Measurements from ENCODE around the gene HOXC11. TPM values are rescaled to one million over a fixed set of nuclear protein-coding genes. Genes with fewer than 3 reads are reported as not detected.

HOXC11 gene
- polyA plus RNA-seq, 4 donors = 1.6 to 3.9 (median 3.3) TPM

DNA sequence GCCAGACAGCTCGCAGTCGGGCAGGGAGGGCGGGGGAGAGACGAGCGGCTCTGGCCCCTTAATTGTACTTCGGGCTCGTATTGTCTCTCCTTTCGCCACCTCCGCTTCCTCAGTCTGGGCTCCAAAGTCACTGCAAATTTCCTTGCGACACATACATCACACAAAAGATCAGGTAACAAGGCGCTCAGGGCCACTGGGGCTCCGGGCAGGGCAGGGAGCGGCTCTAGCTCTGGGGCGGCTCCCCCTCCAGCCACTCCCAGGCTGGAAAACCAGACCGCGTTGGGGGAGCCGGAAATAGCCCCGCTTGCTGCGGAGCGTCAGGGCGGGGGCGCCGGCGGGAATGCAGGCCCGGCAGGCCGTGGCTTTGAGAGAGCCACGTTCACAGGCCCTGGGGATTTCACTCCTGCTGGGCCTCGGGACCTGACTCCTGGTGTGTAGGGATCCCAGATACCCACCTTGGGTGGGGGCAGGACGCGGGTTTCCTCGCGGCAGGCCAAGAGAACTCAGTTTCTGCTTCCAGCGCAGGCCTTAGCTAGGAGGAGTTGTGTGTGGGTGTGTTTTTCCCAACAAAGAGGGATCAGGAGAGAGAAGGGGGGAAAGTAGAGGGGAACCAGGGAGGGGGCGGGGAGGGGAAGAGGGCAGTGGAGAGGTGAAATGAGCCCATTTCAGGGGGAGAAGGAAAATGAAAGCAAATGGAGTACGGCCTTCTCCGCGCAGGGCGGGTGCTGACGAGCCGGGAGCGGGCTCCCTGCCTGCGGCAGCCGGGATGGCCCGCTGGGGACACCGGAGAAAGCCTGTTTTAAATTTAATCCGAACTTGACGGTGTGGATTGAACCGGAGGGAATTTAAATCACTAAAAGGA is 22.7 kb downstream of the HOXC11 start:
- DNase-seq (ENCODE audit: low read depth in 4 of 4, low spot score in 3 of 4) = no peak

DNA sequence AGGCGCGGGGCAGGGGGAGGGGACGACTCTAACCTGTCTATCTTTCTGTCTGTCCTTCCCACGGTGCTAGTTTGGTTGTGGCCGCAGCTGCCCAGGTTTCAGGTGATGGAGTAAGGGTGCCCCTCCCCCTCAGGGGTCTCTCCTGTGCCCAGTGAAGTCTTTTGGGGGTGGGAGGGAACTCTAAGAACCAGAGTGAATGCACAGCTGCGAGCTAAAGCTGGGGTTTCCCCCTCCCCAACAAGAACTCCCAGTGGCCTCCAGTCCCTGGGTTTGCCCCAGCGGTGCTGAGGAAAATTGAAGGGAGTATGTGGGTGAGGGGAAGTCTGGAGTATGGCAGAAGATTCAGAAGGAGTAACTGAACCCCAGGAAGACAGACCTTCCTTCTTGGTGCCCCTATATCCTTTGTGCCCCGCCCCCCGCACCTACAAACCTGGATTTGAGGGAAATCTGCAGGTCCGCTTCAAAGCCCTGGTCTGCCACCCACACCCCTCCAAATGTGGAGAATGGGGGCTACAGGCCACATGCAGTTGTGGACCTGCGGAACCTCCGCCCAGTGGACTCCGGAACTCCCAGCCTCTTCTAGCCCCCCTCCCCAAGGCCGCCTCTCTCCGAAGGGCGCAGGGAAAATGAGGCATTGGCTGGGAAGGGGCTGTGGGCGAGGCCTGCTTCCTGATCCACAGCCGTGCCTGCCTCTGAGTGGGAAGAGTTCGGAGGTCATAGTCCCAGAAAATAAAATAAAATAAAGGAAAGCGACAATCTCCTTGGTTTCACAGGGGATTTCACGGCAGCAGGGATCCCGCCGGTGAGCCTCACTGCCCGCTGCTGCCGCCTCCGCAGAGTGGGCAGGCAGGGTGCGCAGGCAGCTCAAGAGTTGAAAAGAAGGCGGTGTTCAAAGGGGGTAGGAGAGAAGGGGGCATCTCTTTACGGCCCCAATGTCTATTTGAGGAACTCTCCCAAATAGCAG is 23.6 kb downstream of the HOXC11 start:
- no peak for DNase-seq (ENCODE audit: low read depth in 4 of 4, low spot score in 3 of 4)

DNA sequence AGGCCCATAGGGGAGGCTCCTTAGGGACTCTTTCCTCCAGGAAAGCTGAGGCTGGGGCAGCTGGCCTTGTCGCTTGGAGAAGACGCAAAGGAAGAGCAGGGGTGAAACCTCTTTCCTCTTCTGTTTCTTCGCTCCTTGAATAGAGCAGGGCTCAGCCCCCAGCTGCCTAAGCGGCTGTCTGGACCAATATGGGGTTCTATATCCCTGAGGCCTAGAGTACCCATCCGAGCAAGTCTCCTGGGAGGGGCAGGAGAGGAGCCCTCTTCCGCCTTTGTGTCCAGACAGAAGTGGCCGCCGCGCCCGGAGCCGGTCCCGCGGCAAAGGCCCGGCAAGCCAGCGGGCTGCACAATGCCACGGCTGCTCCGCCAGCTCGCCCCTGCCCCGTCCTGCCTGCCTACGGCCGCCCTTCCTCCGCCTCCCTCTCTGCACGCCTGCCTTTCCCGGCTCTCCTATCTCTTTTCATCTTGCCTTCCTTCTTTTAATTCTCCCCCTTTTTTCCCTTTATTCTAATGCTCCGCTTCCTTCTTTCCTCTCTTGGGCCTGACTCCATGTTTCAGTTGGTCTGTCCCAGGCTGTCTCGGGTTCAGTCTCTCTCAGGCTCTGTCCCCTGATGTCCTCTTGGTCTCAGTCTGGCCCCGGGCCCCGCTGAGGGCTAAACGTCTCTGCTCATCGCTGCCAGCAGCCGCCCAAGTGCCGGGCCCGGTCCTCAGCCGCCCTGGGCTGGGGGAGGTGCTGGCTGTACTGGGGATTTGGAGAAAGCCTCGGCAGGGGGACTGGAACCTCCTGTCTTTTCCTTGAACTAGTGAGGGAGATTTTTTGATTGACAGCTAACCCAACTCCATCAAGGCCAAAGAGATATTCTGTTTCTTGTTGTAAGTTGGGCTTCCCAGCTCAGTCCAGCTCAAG is 24.5 kb downstream of the HOXC11 start:
- DNase-seq (ENCODE audit: low read depth in 4 of 4, low spot score in 3 of 4) = no peak

DNA sequence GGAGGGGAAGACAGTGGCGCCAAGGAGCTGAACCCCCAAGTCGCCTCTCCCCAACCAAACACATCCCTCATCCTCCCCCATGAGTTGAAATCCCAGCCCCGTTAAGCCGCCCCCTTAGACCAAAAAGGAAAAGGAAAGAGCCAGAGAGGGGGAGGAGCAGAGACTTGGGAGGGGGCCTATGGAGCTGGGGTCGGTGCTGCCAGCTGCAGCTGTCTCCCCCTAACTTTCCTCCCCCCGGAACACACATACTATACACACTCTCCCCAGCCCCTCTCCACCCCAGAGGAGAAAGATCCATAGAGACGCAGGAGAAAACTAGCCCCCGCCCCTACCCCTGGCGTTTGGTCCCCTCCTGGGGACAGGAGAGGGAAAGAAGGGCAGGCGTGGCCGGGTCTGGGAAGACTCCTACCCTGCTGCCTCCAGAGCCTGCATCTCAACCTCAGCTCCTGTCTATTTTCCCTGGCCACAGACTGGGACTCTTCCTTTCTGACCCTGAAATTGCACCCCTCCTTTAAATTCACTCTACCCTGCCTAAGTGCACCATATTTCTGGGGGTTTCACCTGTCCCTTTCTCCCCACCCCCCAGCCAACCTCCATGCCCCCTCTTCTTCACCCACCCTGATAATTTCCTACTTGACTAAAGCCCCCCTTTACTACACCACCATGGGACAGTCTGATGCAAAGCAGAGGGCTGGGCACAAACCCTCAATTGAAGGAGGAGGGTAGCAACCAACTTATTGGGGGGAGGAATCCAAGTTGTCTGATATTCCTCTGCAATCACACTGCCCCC is 25.4 kb downstream of the HOXC11 start:
- DNase-seq (ENCODE audit: low read depth in 4 of 4, low spot score in 3 of 4) = no peak

DNA sequence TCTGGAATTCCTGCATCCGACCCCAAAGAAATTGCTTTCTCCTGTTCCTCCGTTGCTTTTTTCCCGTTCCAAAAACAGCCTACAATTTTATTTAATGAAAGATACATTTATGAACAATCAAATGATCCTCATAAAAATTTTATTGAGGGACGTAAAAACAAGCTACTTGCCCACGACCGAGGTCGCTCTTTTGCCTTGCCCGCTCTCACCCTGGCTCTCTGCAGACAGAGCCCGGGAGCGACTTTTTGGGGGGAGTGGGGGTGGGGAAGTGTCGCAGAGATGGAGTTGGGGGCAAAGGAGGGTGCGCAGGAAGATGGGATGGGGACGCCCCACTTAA is 25.9 kb downstream of the HOXC11 start:
- DNase-seq (ENCODE audit: low read depth in 4 of 4, low spot score in 3 of 4) = no peak

DNA sequence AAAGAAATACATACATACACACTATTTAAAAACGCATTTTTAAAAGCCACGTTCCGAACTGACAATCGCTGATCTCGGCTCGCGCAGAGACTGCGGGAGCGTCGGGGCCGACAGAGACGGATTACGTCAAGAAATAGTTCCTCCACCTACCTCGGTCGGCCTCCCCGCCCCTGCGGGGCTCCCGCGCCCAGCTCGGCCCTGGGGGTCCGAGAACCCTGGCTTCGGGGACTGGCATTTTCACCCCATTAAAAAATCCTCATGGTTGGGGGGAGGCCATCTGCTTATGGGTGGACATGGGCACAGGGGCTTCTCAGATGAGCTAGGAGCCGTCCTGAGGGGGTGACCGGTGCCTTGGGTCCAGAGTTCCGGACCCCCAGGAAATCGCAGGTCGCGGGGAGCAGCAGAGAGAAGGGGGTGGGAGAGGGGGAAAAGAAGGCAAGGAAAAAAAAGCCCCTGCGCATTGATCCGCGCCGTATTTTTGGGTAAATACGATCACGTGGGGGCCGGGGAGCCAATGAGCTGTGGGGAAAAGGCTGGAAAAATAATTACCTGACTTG is 26.7 kb downstream of the HOXC11 start:
- no peak for DNase-seq (ENCODE audit: low read depth in 4 of 4, low spot score in 3 of 4)

DNA sequence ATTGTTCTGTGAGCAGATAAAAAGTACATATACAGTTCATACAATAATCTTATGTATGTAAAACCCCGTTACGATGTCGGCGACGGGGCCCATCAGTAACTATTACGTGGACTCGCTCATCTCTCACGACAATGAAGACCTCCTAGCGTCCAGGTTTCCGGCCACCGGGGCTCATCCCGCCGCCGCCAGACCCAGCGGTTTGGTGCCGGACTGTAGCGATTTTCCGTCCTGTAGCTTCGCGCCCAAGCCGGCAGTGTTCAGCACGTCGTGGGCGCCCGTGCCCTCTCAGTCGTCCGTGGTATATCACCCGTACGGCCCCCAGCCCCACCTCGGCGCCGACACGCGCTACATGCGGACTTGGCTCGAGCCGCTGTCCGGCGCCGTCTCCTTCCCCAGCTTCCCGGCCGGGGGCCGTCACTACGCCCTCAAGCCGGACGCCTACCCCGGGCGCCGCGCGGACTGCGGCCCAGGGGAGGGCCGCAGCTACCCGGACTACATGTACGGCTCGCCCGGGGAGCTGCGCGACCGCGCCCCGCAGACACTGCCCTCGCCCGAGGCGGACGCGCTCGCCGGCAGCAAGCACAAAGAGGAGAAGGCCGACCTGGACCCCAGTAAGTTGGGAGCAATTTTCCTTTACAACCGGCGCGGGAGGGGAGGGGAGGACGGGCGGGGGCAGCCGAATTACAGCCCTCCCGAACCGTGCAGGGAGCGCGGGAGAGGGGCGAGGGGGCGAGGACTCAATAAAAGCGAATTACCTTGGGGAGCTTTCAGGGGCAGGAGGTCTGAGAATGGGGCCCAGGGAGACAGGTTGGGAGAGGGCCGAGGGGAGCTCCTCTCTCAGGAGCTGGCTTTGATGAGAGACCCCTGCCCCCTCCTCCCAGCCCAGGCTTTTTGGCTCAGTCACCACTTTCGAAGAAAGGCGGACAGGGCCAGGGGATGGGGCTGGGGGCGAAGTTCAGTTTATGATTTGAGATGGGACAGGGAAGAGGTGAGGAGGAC is 27.5 kb downstream of the HOXC11 start, which contains the start of gene HOXC9:
HOXC9 (plus strand) TSS at position 46 of the 999 bp plus-strand sequence; CDS start at position 74, 28 bp downstream.
- no peak for DNase-seq (ENCODE audit: low read depth in 4 of 4, low spot score in 3 of 4)

DNA sequence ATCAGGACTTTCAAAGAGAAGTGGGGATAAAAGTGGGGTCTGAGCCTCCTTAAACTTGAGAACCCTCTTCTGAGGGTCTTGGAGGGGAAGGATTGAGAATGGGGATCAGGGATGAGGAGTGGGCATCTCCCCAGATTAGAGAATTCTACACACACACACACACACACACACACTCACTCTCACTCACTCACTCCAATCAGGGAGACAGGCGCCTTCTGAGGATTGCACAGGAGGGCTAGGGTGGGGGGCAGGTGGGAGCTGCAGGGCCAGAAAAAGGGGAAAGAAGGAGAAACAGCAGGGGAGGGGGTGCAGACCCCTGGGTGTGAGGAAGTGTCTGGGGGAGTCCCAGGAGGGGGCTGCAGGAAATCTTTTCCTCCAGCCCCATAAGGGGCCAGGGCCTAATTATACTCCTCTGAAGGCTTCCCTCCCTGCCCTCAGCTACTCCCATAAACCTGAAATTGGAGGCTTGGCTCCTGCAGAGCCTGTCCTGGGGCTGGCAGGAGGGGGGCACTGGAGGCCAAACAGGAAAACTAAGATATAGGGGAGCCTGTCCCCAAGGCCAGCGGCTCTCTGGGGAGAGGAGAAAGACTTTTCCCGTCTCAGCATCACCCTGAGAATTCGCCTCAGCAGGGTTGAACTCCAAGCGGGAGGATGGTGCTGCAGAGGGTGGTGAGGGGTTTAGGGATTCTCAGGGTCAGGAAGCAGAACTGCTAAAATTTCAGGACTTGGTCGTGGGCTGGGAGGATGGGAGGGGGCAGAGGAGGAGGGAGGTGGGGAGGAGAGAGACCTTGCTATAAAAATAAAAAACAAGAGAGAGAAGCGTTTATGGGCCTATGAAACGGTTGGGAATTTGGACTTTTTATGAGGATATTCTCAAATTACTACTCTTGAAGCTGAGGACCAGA is 28.6 kb downstream of the HOXC11 start:
- no peak for DNase-seq (ENCODE audit: low read depth in 4 of 4, low spot score in 3 of 4)

DNA sequence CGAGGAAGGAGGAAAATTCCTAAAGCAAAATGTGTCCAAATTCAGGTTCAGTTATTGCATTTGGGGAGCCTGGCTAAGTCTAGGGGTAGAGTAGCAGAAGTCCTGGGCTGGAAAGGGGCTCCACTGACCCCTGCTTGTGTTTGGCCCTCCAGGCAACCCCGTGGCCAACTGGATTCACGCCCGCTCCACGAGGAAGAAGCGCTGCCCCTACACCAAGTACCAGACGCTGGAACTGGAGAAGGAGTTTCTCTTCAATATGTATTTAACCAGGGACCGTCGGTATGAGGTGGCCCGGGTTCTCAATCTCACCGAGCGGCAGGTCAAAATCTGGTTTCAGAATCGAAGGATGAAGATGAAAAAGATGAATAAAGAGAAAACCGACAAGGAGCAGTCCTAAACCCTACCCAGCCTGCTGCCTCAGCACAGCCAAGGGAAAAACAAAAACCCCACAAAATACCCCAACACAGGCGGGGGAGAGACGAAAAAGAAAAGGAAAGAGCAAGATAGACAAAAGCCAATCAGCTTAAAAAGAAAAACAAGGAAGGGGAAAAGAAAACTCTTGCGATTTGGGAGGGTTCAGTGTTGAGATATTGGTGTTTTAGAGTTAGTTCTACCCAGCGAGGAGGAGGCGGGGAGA is 29.5 kb downstream of the HOXC11 start:
- DNase-seq (ENCODE audit: low read depth in 4 of 4, low spot score in 3 of 4) = no peak

DNA sequence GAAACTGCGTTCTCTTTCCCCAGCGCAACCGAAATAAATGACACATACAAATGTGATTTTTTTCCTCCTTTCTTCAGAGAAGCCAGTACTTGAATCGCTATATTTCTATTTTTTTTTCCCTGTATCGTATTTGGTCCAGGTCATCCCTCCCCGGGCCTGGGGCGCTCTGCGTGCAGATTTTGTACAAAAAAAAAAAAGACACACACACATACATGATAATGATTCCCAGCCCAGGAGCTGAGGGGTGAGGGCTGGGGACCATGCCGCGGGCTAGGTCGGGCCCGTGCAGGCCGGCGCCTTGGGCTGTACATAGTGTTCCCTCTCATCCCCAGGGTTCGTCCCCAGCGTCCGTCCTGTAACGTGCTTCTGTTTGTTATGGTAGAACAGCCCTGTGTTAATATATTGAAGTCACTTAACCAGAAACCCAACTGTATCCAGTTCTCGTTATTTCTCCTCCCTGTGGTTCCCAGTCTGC is 30.0 kb downstream of the HOXC11 start:
- no peak for DNase-seq (ENCODE audit: low read depth in 4 of 4, low spot score in 3 of 4)

DNA sequence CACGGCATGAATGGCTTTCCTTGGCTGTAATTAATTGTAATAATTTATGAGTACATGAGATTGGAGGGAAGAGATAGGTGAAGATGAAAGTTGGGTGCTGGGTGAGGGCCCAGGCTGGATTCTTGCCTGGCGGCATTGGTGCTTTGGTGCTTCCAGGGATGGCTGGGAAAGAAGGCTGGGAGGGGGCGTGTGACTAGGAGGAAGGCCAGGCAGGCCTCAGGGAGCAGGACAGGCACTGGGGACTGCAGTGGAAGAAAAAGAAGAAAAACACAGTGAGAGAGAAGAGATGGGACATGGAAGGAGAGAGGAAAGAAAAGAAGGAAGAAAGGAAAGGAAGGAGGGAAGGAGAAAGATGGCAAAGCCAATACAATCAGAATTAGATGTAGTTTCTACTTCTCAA is 30.7 kb downstream of the HOXC11 start:
- DNase-seq (ENCODE audit: low read depth in 4 of 4, low spot score in 3 of 4) = no peak

DNA sequence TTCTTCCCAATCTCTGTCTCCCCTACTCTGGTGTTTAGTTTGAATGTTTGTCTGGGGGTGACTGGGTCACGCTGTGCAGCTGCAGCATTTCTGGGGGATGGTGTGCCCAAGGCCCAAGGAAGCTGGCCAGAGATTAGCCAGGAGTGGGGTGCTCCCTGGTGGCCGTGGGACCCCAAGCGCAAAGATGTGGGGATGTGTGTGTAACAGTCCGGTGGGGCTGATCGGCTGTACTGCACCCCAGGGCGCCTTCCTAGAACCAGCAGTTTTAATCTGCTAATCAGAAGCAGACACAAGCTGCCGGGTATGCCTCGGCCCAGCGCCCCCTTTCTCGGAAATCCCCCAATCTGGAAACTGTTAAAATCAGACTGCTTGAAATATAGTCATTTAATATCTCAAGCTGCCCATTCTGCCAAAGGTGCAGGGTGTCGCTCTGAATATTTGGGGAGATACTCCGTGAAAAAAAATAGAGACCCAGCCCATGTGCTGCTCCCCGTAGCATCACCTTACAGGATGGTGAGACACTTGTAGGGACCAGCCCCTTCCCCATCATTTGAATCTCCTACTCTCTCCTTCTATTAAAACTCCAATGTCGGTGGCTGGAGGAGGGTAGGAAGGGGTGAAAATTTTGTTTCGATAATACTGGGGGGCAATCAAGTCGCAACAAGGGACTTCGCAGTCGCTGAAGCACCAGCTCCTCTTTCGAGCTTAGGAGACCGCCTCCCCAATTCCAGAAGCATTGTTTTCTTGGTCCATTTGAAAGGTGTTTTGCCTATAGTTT is 31.3 kb downstream of the HOXC11 start:
- DNase-seq (ENCODE audit: low read depth in 4 of 4, low spot score in 3 of 4) = no peak

DNA sequence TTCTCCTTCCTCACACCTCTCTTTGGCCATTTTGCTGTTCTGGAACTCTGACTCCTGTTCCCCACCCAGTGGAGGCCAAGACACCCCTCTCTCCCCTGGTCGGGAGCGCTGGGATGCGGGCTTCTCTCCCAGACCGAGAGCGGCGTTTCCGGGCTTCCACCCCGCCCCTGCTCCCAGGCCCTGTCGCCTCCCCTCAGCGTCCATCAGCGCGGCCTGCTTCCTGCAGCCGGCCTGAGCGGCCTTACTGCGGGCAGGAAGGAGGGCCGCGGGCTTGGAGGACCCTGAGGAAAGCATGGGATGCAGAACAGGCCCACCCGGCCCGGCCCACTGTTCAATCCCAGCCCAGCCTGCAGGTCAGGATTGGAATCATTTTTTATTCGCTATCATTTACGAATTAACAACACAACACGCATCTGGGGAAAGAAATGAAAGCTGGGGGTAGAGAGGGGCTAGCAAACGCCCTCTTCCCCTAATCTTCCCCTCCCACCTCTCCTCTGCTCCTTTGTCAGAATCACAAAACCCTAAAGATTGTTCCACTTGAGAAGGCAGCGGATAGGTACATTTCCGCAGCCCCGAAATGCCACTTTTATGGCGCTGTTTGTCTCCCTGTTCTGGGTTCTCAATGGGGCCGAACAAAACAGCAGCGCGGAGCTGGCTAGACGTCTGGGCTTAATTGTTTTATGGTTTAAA is 32.1 kb downstream of the HOXC11 start:
- no peak for DNase-seq (ENCODE audit: low read depth in 4 of 4, low spot score in 3 of 4)

DNA sequence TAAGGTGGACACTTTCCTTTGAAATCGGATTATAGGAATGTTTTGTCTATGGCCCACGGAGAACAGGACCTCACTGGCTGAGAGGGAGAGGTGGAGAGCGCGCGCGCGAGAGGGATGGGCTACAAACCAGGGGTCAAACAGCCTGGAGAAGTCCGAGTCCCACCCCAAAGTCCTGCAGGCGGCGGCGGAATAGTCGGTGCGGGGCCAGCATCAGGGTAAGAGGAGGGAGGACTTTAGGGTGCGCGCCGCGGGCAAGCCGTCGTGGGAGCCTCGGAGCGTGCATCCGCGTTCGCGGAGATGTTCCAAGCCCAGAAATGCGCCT is 32.6 kb downstream of the HOXC11 start:
- no peak for DNase-seq (ENCODE audit: low read depth in 4 of 4, low spot score in 3 of 4)

DNA sequence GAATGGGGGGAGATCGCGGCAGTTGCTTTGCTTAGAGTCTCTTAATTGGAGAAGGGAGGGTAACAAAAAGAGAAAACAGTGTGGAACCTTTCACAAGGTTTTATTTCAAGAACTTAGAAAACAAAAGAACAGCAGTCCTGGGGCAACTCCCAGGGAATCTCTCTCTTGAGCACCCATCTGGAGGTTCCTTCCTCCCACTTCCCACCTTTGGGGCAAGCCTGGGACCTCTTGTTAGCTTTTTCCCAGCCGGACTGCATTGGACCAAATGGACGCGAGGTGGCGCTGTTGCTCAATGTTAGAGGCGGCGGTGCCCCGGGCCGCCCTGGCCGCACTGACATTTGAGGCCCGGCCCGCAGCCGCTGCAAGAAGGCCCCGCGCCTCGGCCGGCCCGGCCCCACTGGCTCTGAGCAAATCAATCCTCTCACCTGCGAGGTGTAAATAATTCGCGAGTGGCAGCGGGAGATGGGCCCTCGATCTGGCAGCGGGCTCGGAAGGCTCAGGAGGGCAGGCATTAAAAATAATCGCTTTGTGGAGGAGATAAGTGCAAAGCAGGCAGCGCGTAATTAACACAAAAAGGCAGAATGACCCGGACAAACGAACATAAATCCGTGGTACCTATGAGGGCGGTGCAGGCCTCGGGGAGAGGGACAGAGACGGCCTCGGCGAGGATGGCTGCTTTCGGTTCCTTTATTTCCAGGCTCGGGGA is 33.1 kb downstream of the HOXC11 start:
- peak in 3 of 4 donors; percentile 84 to 91 (median 88) for DNase-seq (ENCODE audit: low read depth in 4 of 4, low spot score in 3 of 4)
